Measurements from ENCODE around the gene RHOBTB1. TPM values are rescaled to one million over a fixed set of nuclear protein-coding genes. Genes with fewer than 3 reads are reported as not detected.

RHOBTB1 gene
- total RNA-seq, 2 experiments from 2014 or later: not detected

GRCh38 chr10:60977161-60978122 lies 33.5 kb upstream of the RHOBTB1 start:
- H3K27me3 Mint-ChIP-seq: peaks cover 13% of the 10 kb centered on the region
- ATAC-seq (ENCODE audit: poor library complexity) (no peak), DNase-seq (no peak)
- ChIA-PET POLR2A (no interaction called here), CTCF (no interaction called here)
- no peaks in the 10 kb centered on the region for H3K36me3 Mint-ChIP-seq (ENCODE audit: low read depth)
- H3K9me3 Mint-ChIP-seq: no peaks in the 10 kb centered on the region
- H3K9me3 ChIP-seq (ENCODE audit: control insufficient read depth in 1 of 2, insufficient read depth in 1 of 2, low read length in 2 of 2): no peaks in the 10 kb centered on the region
- no peak overlapping the region for H3K4me3 Mint-ChIP-seq
- no peak overlapping the region for H3K27ac ChIP-seq (ENCODE audit: low read depth in 1 of 2, low read length in 2 of 2)
- H3K27ac Mint-ChIP-seq: no peak overlapping the region
- intact Hi-C loops (cut with DNase I, micrococcal nuclease): no loop called here
- H3K36me3 ChIP-seq (ENCODE audit: insufficient read depth, low read length): no peaks in the 10 kb centered on the region
- H3K4me3 ChIP-seq (ENCODE audit: low read length): no peak overlapping the region
- no peaks in the 10 kb centered on the region for H3K27me3 ChIP-seq (ENCODE audit: control insufficient read depth in 1 of 2, insufficient read depth in 2 of 2, low read length in 2 of 2)
- TF ChIP-seq CTCF (IDR thresholded peaks at IDR 0.05): no peak
- H3K4me1 Mint-ChIP-seq (ENCODE audit: low read depth): no peaks in the 10 kb centered on the region
- H3K4me1 ChIP-seq (ENCODE audit: insufficient read depth, low read length): no peaks in the 10 kb centered on the region

GRCh38 chr10:60976687-60977086 lies 32.7 kb upstream of the RHOBTB1 start:
- ChIA-PET POLR2A (no interaction called here), CTCF (no interaction called here)
- H3K4me3 Mint-ChIP-seq: no peak overlapping the region
- peaks cover 13% of the 10 kb centered on the region for H3K27me3 Mint-ChIP-seq
- H3K9me3 ChIP-seq (ENCODE audit: control insufficient read depth in 1 of 2, insufficient read depth in 1 of 2, low read length in 2 of 2): no peaks in the 10 kb centered on the region
- no peak overlapping the region for H3K4me3 ChIP-seq (ENCODE audit: low read length)
- H3K27ac ChIP-seq (ENCODE audit: low read depth in 1 of 2, low read length in 2 of 2): no peak overlapping the region
- ATAC-seq (ENCODE audit: poor library complexity) (no peak), DNase-seq (no peak)
- no peaks in the 10 kb centered on the region for H3K4me1 ChIP-seq (ENCODE audit: insufficient read depth, low read length)
- no peaks in the 10 kb centered on the region for H3K36me3 ChIP-seq (ENCODE audit: insufficient read depth, low read length)
- H3K36me3 Mint-ChIP-seq (ENCODE audit: low read depth): no peaks in the 10 kb centered on the region
- H3K9me3 Mint-ChIP-seq: no peaks in the 10 kb centered on the region
- H3K27ac Mint-ChIP-seq: no peak overlapping the region
- intact Hi-C loops (cut with DNase I, micrococcal nuclease): no loop called here
- no peaks in the 10 kb centered on the region for H3K27me3 ChIP-seq (ENCODE audit: control insufficient read depth in 1 of 2, insufficient read depth in 2 of 2, low read length in 2 of 2)
- H3K4me1 Mint-ChIP-seq (ENCODE audit: low read depth): no peaks in the 10 kb centered on the region
- TF ChIP-seq CTCF (IDR thresholded peaks at IDR 0.05): no peak

GRCh38 chr10:60975716-60976115 lies 31.7 kb upstream of the RHOBTB1 start:
- Histone ChIP-seq H3K27me3 (ENCODE audit: control insufficient read depth in 1 of 2, insufficient read depth in 2 of 2, low read length in 2 of 2) (no peaks in the 10 kb centered on the region), H3K4me3 (ENCODE audit: low read length) (no peak overlapping the region), H3K36me3 (ENCODE audit: insufficient read depth, low read length) (no peaks in the 10 kb centered on the region), H3K9me3 (ENCODE audit: control insufficient read depth in 1 of 2, insufficient read depth in 1 of 2, low read length in 2 of 2) (no peaks in the 10 kb centered on the region), H3K4me1 (ENCODE audit: insufficient read depth, low read length) (no peaks in the 10 kb centered on the region), H3K27ac (ENCODE audit: low read depth in 1 of 2, low read length in 2 of 2) (no peak overlapping the region)
- H3K27ac Mint-ChIP-seq: no peak overlapping the region
- H3K9me3 Mint-ChIP-seq: no peaks in the 10 kb centered on the region
- no peak for DNase-seq
- CTCF ChIA-PET: no interaction called here
- H3K36me3 Mint-ChIP-seq (ENCODE audit: low read depth): no peaks in the 10 kb centered on the region
- no peak overlapping the region for H3K4me3 Mint-ChIP-seq
- peaks cover 13% of the 10 kb centered on the region for H3K27me3 Mint-ChIP-seq
- POLR2A ChIA-PET: no interaction called here
- TF ChIP-seq CTCF (IDR thresholded peaks at IDR 0.05): no peak
- no peak for ATAC-seq (ENCODE audit: poor library complexity)
- H3K4me1 Mint-ChIP-seq (ENCODE audit: low read depth): no peaks in the 10 kb centered on the region
- intact Hi-C loops (cut with DNase I, micrococcal nuclease): no loop called here

Measured in CD4-positive, alpha-beta T cell (primary cell).